Activated naive CD4-positive, alpha-beta T cell treated with anti-CD3 and anti-CD28 coated beads for 36 hours (primary cell): ENCODE data around the gene KDM2B. TPM values are rescaled to one million over a fixed set of nuclear protein-coding genes. Genes with fewer than 3 reads are reported as not detected.

Experiments
- CTCF ChIA-PET: fragments of 350-600 bp; sonication (Branson Sonifier 250); formaldehyde crosslinking; loops from one replicate; lab custom pipeline; 2021; ENCODE audit warnings: antibody characterized with exemption; lab: Charles Lee
- DNase-seq: peaks from one replicate; pipeline ENCODE4 v3.0.0-alpha.2; 2020
- H3K27ac Mint-ChIP-seq: one replicate; pipeline ENCODE4 v1.8.0; 2021; ENCODE audit warnings: mild to moderate bottlenecking, mixed read lengths
- H3K27me3 Mint-ChIP-seq: one replicate; pipeline ENCODE4 v1.8.0; 2021; ENCODE audit warnings: low read depth, mixed read lengths
- H3K36me3 Mint-ChIP-seq: one replicate; pipeline ENCODE4 v1.8.0; 2021; ENCODE audit warnings: low read depth, mixed read lengths
- H3K4me1 Mint-ChIP-seq: one replicate; pipeline ENCODE4 v1.8.0; 2021; ENCODE audit warnings: low read depth, mixed read lengths
- H3K4me3 Mint-ChIP-seq: one replicate; pipeline ENCODE4 v1.8.0; 2021; ENCODE audit warnings: mild to moderate bottlenecking, moderate library complexity, mixed read lengths
- H3K9me3 Mint-ChIP-seq: one replicate; pipeline ENCODE4 v1.8.0; 2021; ENCODE audit warnings: mixed read lengths
- intact Hi-C: fragments of 100-400 bp; cut with micrococcal nuclease; formaldehyde crosslinking; loops from one replicate; pipeline ENCODE4 v1.15.1; 2023
- total RNA-seq, 2 experiments: library from RNA; stranded (reverse); gene quantifications; one replicate each; pipeline ENCODE4 v1.2.3, GENCODE V29; 2021

The KDM2B gene
- total RNA-seq, 2 experiments from 2014 or later, result 22.7 to 23.8 TPM

DNA sequence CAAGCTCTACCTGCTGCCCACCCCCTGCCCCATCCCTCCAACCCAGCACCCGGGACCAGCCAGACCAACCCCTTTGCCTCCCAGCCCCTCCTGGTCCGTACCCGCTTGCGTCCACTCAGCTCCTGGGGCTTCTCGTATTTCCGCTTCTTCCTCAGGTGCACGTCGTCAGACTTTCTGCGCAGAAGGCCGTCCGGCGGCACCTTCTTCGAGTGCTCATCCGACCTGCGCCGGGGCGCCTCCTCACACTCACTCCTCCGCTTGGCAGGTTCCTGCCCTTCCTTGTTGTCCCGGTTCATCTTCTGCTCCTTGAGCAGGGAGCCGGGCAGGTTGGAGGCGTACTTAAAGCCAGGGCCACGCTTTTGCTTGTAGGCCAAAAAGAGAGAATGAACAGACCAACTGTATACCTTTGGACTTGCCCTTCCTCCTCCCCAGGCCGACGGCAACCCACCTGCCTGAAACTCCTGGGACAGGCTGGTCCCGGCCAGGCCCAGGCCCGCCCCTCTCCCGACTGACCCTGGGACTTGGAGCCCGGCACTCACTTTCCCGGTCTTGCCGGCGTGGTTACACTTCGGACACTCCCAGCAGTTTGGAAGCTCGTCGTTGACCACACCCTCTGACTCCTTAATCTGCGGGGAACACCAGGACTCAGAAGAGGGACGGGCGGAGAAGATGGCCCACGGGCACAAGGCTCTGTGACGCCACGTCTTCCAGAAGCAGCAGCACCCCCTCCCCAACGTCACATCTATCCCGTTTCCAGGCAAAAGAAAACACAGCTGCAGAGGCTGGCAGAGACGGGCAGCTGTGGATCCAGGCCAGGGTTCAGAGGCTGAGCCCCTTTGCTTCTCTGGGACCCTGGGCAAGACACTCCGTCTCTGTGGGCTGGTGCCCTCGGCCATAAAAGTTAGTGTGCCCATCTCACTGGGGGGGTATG is 136.6 kb downstream of the KDM2B start:
- no peak for DNase-seq
- Mint-ChIP-seq H3K36me3 (peaks cover 19% of the 10 kb centered on the region), H3K27ac (peak overlapping the region; percentile 41), H3K27me3 (no peaks in the 10 kb centered on the region), H3K4me1 (peaks cover 6% of the 10 kb centered on the region), H3K4me3 (no peak overlapping the region), H3K9me3 (no peaks in the 10 kb centered on the region)
- intact Hi-C loops, result loop anchor here (1.0 to 5.0 kb wide), 3 partner anchors 92 to 382 kb away; partner anchors contain the start of gene ANAPC5
- CTCF ChIA-PET, result interaction anchor here (0.5 to 7.6 kb wide), 20 partner anchors 11 to 154 kb away, joined by 3 to 99 read pairs (median 6); partner anchors contain the start of gene RNF34

DNA sequence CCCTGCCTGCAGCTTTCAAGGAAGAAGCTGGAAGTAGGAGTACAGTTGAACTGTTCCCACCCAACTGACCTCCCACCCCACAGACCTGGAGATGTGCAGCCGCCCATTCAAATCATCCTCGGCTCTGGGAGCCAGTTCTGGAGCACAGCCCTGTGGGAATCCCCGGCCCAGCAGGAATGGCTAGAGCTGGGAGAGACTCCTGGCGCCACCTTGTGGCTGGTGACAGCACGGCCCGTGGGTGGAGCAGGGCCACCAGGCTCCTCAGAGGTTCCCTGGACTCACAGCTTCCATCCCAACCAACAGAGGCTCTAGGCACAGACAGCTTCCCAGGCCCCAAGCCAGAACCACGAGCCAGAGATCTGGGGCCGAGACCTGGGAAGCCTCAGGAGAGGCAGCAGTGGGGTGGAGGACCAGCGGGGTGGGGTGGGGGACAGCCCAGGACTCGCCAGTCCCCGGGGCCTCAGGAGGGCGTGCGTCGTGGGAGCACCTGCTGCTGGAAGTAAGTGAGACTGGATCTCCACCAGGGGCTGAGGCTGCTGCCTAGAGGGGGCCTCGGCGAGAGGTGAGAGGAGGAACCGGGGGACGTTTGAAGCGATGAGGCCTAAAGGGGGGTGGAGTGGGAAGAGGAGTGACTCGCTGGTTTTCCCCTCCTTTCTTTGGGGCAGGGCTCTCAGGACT is 137.5 kb downstream of the KDM2B start:
- peak; percentile 81 for DNase-seq
- Mint-ChIP-seq H3K27me3 (no peaks in the 10 kb centered on the region), H3K9me3 (no peaks in the 10 kb centered on the region), H3K4me1 (peaks cover 3% of the 10 kb centered on the region), H3K4me3 (no peak overlapping the region), H3K36me3 (peaks cover 19% of the 10 kb centered on the region), H3K27ac (peak overlapping the region; percentile 74)
- intact Hi-C loops, result loop anchor here (1.0 to 5.0 kb wide), 3 partner anchors 91 to 381 kb away; partner anchors contain the start of gene ANAPC5
- CTCF ChIA-PET, result interaction anchor here (0.5 to 7.6 kb wide), 35 partner anchors 10 to 382 kb away, joined by 3 to 99 read pairs (median 4); partner anchors contain the start of gene RNF34

DNA sequence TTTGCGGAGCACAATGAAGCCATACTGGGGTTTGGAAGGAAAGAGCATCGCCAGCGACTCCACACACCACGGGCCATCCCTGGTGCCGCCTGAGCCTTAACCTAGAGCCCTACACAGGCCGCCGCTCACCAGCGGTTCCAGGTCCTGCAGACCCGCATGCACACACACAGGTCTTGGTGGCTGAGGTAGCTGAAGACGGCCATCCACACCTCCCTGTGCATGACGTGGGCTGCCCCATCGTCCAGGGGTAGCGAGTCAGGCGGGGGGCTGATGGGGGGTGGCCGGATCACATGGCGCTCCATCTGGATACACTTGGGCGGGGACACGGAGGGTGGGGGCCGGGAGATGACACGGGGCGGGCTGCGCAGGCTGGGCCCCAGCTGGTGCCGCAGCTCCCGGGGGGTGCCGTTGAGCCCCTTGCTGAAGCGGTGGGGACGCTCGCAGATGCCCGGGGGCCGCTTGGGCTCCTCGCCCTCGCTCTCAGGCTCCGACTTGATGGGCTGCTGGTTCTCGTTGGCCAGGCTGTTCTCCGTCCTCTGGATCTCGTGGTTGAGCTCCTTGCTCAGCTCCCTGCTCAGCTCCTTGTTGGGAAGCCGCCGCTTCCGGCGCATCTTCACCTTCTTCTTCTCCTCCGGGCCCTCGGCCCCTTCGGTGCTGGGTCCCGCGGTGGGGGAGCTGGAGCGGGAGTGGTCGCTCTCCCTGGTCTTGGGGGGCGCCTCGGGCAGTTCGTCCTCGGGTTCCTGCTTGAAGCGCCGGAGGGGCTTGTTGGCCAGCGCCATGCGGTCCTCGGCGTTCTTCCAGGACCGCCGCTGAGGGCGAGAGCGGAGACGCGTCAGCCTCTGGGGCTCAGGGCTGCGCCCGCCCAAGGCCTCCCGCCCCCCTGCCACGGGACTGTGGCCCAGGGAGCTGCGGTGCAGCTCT is 138.5 kb downstream of the KDM2B start:
- H3K9me3 Mint-ChIP-seq, result no peaks in the 10 kb centered on the region
- no peak overlapping the region for H3K4me3 Mint-ChIP-seq
- CTCF ChIA-PET, result interaction anchor here (0.6 to 7.6 kb wide), 36 partner anchors 9 to 1024 kb away, joined by 3 to 99 read pairs (median 5); partner anchors contain the start of gene RNF34
- no peaks in the 10 kb centered on the region for H3K27me3 Mint-ChIP-seq
- peaks cover 22% of the 10 kb centered on the region for H3K36me3 Mint-ChIP-seq
- intact Hi-C loops, result loop anchor here (5.0 kb wide), 1 partner anchor 380 kb away; no protein-coding TSS in a partner anchor
- peaks cover 3% of the 10 kb centered on the region for H3K4me1 Mint-ChIP-seq
- H3K27ac Mint-ChIP-seq, result no peak overlapping the region
- DNase-seq, result no peak

DNA sequence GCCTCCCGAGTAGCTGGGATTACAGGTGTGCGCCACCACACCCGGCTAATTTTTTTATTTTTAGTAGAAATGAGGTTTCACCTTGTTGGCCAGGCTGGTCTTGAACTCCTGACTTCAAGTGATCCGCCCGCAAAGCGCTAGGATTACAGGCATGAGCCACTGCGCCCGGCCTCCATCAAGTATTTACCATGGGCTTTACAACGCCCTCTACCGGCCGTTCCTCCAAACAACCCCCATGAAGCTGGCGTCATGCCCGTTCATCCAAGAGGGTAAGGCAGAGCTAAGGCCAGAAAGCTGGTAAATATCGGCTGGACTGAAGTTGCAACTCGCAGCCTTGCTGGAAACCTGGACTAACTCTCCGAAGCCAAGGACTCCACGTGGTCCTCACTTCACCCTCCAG is 139.3 kb downstream of the KDM2B start:
- H3K27me3 Mint-ChIP-seq, result no peaks in the 10 kb centered on the region
- intact Hi-C loops, result loop anchor here (5.0 kb wide), 1 partner anchor 379 kb away; no protein-coding TSS in a partner anchor
- H3K9me3 Mint-ChIP-seq, result peaks cover 2% of the 10 kb centered on the region
- H3K27ac Mint-ChIP-seq, result no peak overlapping the region
- peaks cover 3% of the 10 kb centered on the region for H3K4me1 Mint-ChIP-seq
- no peak overlapping the region for H3K4me3 Mint-ChIP-seq
- CTCF ChIA-PET, result interaction anchor here (0.6 to 7.6 kb wide), 10 partner anchors 8 to 107 kb away, joined by 3 to 99 read pairs (median 8); no protein-coding TSS in a partner anchor
- peaks cover 28% of the 10 kb centered on the region for H3K36me3 Mint-ChIP-seq
- DNase-seq, result no peak

DNA sequence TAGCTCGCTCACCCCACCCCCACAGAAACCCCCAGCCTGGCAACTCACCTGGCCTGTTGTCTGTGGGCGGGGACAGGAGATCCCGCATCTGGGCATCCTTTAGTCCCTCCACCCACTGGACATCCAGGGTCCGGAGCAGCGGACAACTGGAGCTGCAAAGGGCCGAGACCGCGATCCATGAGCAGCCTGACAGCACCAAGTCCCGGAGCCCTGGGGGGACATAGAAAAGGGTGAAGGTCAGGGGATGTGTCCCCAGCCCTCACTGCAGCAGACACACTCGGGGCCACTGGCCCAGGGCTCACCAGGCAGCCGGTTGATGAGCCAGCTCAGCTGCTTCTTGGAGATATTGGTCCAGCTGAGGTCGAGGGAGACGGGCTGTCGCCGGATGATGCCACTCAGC is 140.1 kb downstream of the KDM2B start:
- Mint-ChIP-seq H3K36me3 (peaks cover 34% of the 10 kb centered on the region), H3K4me3 (no peak overlapping the region), H3K27me3 (no peaks in the 10 kb centered on the region), H3K9me3 (peaks cover 3% of the 10 kb centered on the region), H3K4me1 (peaks cover 3% of the 10 kb centered on the region), H3K27ac (no peak overlapping the region)
- intact Hi-C loops, result loop anchor here (5.0 kb wide), 1 partner anchor 378 kb away; no protein-coding TSS in a partner anchor
- no peak for DNase-seq
- CTCF ChIA-PET, result interaction anchor here (0.6 to 7.6 kb wide), 7 partner anchors 8 to 918 kb away, joined by 3 to 99 read pairs (median 9); no protein-coding TSS in a partner anchor

DNA sequence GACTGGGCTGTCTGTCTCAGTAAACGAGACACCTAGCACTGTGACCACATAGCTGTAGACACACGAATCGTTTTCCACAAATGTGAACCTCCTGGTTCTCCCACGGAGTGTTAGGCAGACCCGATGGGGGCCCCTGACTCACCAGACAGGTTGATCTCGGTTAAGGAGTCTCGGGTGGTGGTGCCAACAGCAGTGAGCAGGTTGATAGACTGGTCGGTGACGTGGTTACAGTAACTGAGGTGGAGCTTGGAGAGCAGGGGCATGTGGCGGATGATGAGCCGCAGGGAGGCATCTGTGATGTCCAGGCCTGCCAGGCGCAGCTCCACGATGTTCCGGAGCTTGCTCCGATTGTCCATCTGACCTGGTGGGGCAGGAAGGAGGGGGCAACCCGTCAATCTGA is 141.1 kb downstream of the KDM2B start:
- no peak overlapping the region for H3K4me3 Mint-ChIP-seq
- CTCF ChIA-PET, result interaction anchor here (0.7 to 7.6 kb wide), 3 partner anchors 16 to 159 kb away, joined by 3 to 99 read pairs (median 65); no protein-coding TSS in a partner anchor
- intact Hi-C loops, result loop anchor here (5.0 kb wide), 1 partner anchor 377 kb away; no protein-coding TSS in a partner anchor
- H3K9me3 Mint-ChIP-seq, result peaks cover 3% of the 10 kb centered on the region
- H3K36me3 Mint-ChIP-seq, result peaks cover 35% of the 10 kb centered on the region
- no peaks in the 10 kb centered on the region for H3K27me3 Mint-ChIP-seq
- no peak for DNase-seq
- peaks cover 3% of the 10 kb centered on the region for H3K4me1 Mint-ChIP-seq
- H3K27ac Mint-ChIP-seq, result no peak overlapping the region

DNA sequence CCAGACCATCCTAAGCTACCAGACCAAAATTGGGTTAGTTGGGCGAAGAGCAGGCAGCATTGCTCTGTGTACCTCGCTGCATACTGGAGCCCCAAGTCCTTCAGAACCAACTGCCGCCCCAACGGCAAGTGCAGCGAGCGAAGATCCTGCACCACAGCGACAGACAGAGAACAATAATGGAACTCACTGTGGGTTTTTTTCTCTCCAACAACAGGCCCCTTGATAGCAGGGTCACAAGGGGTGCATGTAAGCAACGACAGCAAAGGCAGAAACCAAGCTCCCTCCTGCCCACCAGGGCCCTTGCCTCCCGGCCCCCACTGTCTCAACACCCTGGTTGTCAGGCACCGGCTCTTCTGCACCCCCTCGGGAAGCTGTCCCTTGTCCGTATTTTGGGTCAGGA is 141.9 kb downstream of the KDM2B start:
- DNase-seq, result no peak
- H3K36me3 Mint-ChIP-seq, result peaks cover 38% of the 10 kb centered on the region
- H3K27ac Mint-ChIP-seq, result no peak overlapping the region
- H3K4me3 Mint-ChIP-seq, result no peak overlapping the region
- H3K27me3 Mint-ChIP-seq, result no peaks in the 10 kb centered on the region
- peaks cover 3% of the 10 kb centered on the region for H3K9me3 Mint-ChIP-seq
- H3K4me1 Mint-ChIP-seq, result peaks cover 3% of the 10 kb centered on the region
- intact Hi-C loops, result no loop called here
- CTCF ChIA-PET, result interaction anchor here (2.0 kb wide), 1 partner anchor 104 kb away, joined by 13 read pairs; no protein-coding TSS in a partner anchor

DNA sequence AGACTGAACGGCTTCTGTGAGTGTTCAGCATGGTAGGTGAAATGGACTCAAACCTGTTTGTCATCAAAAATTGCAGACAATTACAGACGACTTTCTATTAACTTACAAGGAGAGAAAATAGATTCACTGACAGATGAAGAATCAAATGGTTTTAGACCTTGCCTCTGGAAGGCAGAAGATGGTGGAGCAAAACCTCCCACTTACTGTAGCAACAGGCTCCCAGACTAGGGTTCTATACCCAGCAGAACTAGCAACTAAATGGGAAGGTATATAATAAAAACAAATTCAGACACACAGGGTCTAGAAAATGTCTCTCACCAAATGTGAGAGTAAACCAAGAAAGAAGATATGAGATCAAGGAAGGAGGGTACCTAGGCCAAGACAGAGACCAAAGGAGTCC is 144.1 kb downstream of the KDM2B start:
- no peak for DNase-seq
- Mint-ChIP-seq H3K27ac (no peak overlapping the region), H3K4me1 (no peaks in the 10 kb centered on the region), H3K36me3 (peaks cover 40% of the 10 kb centered on the region), H3K4me3 (no peak overlapping the region), H3K27me3 (no peaks in the 10 kb centered on the region), H3K9me3 (peaks cover 3% of the 10 kb centered on the region)
- CTCF ChIA-PET, result interaction anchor here (2.0 kb wide), 1 partner anchor 102 kb away, joined by 13 read pairs; no protein-coding TSS in a partner anchor
- intact Hi-C loops, result no loop called here

DNA sequence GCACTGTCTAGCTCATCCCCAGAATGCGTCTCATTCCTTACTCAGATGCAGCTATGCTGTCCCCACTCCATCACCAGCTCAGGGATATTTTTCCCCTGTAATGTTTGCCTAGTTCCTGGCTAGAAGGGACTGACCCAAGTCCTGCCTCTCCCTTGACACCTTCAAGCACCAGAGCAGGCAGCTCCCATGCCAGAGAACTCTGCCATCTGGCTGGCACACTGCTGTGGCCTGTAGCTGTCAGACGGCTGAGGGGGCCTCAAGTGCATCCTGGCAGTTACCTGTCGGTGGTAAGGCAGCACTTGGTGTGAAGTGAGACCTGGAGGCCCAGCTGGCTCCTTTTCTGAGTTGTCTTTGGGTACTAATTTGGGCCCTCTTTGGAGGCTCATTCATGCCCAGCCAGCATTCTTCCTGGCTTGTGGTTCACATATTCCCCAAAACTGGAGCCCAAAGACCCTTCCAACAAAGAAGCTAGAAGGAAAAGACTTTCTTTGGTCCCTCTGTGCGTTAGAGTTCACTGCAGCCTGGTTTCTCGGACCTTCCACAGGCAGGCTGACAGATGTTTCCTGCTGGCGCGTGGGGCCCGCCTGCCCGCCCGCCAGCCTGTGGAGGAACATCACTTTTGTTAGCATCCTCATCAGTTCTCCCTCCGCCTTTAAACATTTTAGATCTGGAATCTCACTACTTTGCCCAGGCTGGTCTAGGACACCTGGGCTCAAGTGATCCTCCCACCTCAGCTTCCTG is 147.9 kb downstream of the KDM2B start:
- H3K36me3 Mint-ChIP-seq, result peaks cover 48% of the 10 kb centered on the region
- CTCF ChIA-PET, result interaction anchor here (0.5 to 2.6 kb wide), 4 partner anchors 10 to 138 kb away, joined by 3 to 20 read pairs (median 3); no protein-coding TSS in a partner anchor

DNA sequence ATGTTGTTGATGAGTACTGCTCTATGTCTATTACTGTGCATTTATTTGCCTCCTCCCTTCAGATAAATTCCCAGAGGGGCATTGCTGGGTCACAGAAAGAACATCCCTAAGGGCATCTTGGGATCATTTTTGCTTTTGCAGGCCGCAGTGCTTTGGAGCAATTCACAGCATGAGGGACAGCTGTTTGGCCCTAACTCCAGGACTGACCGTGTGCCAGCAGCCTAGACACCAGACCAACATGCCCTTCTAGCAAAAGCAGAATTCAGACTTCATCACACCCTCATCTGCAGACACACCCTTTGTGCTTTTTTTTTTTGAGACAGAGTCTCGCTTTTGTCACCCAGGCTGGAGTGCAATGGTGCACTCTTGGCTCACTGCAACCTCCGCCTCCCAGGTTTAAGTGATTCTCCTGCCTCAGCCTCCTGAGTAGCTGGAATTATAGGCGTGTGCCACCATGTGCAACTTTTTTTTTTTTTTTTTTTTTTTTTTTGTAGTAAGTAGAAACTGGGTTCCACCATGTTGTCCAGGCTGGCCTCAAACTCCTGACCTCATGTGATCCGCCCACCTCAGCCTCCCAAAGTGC is 149.9 kb downstream of the KDM2B start:
- peaks cover 46% of the 10 kb centered on the region for H3K36me3 Mint-ChIP-seq
- no peak overlapping the region for H3K27ac Mint-ChIP-seq

More for the DNA sequence above, 147.9 kb downstream of the KDM2B start:
- peak overlapping the region; percentile 50 for H3K27ac Mint-ChIP-seq
- no peak overlapping the region for H3K4me3 Mint-ChIP-seq
- no peaks in the 10 kb centered on the region for H3K4me1 Mint-ChIP-seq
- peaks cover 3% of the 10 kb centered on the region for H3K9me3 Mint-ChIP-seq
- no peaks in the 10 kb centered on the region for H3K27me3 Mint-ChIP-seq
- DNase-seq, result no peak
- intact Hi-C loops, result no loop called here

More for the DNA sequence above, 149.9 kb downstream of the KDM2B start:
- Mint-ChIP-seq H3K27me3 (no peaks in the 10 kb centered on the region), H3K4me3 (no peak overlapping the region), H3K4me1 (no peaks in the 10 kb centered on the region), H3K9me3 (no peaks in the 10 kb centered on the region)
- no peak for DNase-seq
- CTCF ChIA-PET, result interaction anchor here (0.6 to 1.1 kb wide), 3 partner anchors 97 to 103 kb away, joined by 3 read pairs; no protein-coding TSS in a partner anchor
- intact Hi-C loops, result no loop called here
